ENCODE data around the gene KRT75.

DNA sequence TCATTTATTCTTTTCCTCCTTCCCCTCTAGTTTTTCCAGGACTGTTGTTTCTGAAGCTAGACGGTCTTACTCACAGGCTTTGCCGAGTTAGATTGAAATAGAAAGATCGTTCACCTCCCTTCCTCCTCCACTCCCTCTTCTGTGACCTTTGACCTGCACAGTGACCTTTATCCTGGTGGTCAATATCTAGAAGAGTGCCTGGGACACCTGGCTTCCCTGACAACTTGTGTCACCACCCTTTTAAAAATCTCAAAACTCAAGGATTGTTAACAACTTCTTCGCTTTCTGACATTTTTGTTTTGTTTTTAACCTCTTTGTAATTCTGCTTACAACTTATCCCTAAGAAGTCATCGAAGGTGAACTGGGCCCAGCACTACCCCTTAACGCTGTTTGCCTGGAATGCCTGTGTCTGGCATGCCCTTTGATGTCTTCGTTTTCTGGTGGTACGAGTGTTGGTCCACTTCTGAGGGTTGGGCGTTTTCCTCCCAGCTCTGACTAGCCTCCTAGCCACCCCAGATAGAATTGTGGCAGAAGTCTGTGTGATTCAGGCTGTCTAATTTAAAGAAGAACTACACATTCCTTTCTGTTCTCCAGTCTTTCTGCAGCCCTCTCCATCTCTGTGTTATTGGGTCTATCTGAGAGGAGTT is 2.8 kb upstream of the KRT75 start:
- TF ChIP-seq CTCF (IDR thresholded peaks at IDR 0.05) (no peak), POLR2A (IDR thresholded peaks at IDR 0.05) (no peak)
